Activated CD4-positive, CD25-positive, alpha-beta regulatory T cell treated with anti-CD3 and anti-CD28 coated beads, Interleukin-2, amount 50 U/mL, for 72 hours (primary cell): ENCODE measurements around the gene NPHP3.

ENCODE experiments used
- DNase-seq: peaks from one replicate; pipeline ENCODE4 v3.0.0; 2021

Gene NPHP3

DNA sequence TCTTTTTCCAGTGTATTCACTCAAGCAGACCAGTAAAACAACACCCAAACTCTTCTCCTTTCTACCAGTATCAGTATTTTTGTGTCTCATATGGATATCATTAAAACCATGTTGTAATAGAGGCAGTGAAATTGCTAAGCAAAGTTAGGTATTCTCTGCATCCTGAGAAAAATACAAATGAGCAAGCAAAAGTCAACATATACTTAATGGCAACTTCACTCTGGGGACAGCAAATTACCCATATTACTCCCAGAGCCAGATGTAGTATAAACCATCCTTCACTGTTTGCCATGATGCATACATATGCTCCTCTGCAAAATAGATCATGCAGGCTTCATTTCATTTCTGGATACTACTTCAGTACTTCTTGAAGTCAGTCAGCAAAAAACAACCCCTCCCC is 40.0 kb downstream of the NPHP3 start:
- no peak for DNase-seq

DNA sequence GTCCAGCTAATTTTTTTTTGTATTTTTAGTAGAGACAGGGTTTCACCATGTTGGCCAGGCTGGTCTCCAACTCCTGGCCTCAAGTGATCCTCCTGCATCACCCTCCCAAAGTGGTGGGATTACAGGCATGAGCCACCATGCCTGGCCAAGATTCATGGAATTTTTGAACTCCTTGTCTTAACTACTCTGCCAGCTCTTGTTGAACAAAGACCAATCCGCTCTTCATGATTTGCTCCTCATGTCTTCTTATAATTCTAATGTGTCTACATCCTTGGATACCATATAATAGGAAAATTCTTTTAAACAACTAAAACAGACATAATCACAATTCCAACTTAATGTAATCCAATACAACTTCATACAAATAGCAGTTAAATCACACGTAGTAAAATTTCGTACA is 40.8 kb downstream of the NPHP3 start:
- no peak for DNase-seq

DNA sequence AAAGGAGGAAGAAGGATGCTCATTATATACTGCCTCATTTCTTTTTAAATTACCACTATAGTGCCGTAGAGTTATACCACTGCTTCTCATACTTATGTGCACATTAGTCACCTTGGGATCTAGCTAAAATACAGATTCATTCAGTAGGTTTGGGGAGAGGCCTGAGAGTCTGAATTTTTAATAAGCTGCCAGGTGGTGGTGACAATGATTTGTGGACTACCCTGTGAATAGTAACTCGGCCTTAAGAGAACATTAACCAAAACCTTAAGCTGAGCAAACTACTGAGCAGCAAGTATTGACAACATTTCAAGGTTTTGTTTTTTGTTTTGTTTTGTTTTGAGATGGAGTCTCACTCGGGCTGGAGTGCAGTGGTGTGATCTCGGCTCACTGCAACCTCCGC is 42.3 kb downstream of the NPHP3 start:
- DNase-seq: no peak

DNA sequence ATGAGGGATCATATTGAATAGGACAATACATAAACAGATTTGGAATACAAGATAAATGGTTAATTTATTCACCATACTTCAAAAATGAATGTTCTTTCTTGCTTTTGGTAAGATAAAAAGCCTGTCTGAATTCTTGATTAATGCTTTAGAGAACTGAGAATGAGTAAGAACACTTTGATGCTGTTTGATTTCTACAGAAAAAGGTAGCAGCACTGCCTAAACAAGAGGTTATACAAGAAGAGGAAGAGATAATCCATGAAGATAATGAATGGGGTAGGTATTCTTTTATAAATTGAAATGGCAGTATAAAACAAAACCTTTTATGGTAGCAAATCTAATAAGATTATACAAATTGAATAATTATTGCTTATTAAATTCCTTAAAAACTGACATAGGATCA is 46.8 kb downstream of the NPHP3 start:
- no peak for DNase-seq

DNA sequence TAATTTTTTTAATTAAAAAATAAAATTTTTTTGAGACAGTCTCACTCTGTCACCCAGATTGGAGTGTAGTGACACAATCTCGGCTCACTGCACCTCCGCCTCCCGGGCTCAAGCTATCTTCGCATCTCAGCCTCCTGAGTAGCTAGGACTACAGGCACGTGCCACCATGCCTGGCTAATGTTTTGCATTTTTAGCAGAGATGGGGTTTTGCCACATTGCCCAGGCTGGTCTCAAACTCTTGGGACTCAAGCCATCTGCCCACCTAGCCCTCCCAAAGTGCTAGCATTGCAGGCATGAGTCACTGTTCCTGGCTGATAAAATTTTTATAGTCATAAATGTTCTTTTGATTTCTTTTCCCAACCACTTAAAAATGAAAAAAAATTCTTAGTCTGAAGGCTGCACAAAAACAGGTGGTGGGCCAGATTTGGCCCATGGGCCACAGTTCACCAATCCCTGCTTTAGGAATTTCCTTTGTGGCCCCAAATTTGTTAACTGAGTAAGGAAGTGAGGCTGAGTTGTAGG is 52.9 kb downstream of the NPHP3 start:
- no peak for DNase-seq

DNA sequence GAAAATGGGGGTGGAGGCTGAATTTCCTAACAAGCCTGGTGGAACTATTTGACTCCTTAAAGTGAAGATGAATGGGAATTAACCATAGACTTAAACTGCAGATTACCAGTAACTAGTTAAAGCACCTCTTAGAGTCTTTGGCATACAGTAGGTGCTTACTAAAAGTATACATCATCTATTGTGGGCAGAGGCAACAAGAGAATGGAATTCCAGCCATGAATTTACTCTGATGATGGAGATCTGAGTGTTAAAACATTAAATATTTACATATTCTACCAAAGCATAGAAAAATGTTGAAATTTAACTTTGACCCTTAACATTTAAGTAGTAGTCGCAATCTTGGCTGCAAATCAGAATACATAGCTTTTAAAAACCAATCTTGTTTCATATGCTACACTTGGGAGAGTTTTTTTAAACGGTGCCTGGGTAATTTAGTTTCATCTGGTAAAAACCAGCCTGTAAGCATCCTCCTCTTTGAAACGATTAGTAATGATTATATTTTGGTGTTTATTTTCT is 56.9 kb downstream of the NPHP3 start:
- no peak for DNase-seq

DNA sequence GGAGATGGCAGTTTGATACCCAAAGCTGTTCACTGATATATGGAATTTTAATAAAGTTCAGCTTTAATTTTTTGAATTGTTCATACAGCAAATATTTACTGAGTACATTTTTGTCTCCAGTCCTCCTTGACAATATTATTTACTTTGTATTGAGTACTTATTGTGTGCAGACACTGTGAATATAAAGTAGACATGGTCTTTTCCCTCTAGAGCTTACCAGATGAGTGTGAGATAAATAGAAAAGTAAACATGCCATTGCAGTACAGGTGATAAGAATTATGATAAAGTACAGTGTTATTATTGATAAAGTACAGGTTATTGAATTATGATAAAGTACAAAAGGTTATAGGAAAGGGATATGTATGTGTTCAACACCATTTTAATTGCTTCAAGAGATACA is 60.0 kb downstream of the NPHP3 start:
- no peak for DNase-seq

DNA sequence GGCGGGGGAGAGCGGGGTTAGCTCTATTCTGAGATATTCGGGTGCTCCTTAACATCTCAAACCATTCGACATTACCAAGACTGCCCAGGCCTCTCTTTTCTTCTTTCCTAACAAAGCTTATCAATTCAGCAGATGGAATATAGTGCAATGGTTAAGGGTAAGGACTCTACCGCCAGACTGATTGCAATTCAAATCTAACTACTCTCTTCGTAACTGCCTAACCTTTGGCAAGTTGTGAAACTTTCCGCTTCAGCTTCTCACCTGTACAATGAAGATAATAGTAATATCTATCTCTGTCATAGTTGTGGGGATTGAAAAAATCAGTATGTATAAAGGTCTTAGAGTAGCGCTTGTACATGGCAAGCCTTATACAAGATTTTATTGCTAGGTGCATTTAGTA is 61.1 kb downstream of the NPHP3 start:
- DNase-seq: no peak

DNA sequence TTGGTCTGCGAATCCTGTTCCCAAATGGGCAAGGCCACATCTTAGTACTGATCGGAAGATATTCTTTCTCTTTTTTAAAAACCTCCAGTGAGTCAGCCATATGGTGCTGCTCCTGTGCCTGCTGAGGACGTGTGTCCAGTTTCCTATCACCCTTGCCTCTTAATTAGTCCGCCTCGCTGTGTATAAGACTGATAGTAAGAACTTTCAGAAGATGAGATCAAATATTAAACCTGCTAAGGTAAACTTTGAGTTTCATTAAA is 61.5 kb downstream of the NPHP3 start:
- no peak for DNase-seq

DNA sequence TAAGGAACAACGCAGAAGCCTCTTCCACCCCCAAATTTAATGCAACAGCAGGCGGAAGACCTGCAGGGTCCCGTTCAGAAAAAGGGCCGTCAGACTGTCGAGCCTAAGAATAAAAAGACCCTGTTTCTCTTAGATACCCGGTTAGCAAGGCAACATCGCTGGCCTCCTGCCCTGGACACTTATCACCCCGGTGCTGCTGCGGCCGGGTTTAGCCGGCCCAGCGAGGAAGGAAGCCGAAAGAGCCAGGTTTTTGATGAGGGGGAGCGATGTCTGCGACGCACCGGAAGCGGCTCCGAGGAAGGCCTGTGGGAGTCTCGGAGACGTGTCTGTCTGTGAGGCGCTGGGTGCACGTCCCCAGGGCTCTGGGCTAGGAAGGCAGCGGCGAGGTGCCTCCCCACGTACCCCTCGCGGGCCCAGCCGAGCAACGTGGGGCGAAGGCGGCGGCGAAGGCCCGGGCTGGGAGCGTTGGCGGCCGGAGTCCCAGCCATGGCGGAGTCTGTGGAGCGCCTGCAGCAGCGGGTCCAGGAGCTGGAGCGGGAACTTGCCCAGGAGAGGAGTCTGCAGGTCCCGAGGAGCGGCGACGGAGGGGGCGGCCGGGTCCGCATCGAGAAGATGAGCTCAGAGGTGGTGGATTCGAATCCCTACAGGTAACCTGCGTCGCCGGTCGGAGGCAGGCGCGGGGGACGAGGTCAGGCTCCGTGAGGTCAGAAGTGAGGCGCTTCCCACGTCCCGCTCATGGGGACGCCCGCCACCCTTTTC is 62.0 kb downstream of the NPHP3 start, which contains the start of gene UBA5:
Gene UBA5, plus strand, starts transcription at position 278 of the 759 bp plus-strand sequence. Its CDS starts 209 bp downstream, at position 487.
- DNase-seq: peak; percentile 69

DNA sequence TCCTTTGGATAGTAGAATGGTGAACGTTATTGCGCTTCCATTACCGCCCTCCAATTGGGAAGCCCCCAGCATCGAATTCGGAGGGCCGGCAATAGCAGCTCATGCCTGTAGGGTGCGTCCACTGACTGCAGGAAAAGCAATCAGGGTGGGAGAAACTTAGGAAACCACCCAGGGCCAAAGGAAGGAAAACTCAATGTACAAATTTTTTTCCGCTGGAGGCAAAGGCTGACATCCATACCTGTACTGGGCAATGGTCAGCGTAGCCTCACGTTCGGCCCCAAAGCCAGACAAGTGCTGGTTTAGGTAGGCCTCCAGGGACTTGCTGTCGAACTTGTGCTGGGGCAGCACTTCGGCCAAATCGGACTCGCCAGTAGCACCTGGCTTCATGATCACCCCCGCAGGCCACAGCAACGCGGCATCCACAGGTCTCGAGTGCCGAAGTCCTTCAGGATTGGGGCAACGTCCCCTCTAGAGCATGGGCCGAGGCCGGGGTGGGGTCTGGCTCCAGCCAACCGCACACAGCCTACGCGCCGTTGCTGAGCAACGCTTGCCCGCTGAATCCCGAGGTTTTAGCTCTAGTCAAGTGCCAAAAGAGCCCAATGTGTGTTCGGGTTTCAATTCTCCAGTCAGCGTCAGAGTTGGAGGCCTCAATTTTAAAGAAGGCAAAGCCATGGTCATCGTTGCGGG is 62.7 kb downstream of the NPHP3 start, which contains the start of gene ACAD11:
Gene ACAD11, minus strand, starts transcription at position 445 of the 687 bp plus-strand sequence. Its CDS starts 58 bp downstream, at position 387.
- peak; percentile 49 for DNase-seq

DNA sequence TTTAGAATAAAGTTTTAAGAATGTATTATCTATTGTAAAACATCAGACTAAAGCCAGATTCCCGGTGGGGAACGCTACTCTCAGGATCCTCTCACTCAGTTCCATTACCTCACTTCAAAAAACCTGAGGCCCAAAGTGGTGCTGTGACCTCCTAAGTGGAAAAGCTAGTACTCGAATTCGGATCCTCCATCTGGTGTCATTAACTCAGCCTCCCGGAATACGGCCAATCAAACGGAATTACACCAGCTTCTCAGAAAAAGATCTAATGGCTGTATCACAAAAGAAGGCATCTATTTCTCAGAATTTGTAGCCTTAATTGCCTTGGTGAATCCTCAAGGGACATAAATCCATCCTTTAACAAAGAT is 63.2 kb downstream of the NPHP3 start:
- DNase-seq: no peak

DNA sequence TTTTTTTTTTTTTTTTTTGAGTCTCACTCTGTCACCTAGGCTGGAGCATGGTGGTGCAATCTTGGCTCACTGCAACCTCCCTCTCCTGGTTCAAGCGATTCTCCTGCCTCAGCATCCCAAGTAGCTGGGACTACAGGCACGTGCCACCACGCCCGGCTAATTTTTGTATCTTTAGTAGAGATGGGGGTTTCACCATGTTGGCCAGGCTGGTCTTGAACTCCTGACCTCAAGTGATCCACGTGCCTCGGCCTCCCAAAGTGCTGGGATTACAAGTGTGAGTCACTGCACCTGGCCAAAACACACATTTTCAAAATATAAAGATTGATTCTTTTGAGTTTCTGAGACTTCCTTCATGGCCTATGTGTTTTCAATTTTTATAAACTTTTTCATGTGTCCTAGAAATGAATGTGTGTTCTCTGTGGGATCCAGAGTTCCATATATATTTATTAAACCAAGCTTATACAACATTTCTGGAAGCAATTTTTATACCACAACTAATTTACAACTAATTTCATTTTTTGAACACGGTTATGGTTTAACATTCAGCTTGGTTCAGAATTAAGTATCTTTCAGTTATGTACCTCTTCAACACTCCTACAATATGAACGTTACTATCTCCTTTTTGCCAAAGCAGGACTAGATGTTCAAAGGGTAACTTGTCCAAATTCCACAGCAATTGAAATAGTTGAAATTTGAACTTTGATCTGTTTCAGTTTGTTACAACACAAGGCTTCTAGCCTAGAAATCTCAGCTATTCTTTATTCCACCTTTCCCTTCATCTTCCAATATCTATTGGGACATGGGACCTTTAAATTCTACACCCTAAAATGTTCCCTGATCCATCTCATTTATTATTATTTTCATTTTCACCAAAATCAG is 64.1 kb downstream of the NPHP3 start:
- no peak for DNase-seq

DNA sequence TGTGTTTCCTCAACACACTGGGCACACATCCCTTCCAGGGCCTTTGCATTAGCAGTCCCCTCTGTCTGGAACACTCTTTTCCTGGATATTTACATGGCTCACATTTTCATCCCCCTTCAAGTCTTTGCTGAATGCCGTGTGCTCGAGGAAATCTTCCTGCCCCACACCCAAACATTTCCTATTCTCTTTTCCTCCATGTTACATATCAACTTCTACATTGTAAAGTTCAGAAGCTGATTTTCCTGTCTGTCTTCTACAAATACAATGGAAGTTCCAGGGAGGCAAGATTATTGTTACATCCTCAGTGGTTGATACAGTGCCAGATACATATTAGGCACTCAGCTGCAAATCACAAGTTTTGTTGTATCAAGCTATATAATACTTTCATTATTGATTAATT is 66.7 kb downstream of the NPHP3 start:
- DNase-seq: no peak

DNA sequence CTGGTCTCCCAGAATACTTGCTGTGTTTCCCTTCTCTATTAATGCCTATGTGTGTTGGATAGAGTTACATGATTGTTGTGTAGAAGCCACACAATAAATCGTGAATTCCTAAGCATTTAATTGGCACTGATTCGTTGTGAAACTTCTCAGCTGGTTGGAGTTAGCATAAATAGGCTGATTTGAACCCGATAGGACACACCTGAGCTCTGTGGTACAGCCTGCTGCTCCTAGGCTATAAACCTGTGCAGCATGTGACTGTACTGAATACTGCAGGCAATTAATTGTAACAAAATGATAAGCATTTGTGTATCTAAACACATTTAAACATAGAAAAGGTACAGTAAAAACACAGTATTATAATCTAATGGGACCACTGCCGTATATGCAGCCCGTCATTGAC is 67.5 kb downstream of the NPHP3 start:
- no peak for DNase-seq

DNA sequence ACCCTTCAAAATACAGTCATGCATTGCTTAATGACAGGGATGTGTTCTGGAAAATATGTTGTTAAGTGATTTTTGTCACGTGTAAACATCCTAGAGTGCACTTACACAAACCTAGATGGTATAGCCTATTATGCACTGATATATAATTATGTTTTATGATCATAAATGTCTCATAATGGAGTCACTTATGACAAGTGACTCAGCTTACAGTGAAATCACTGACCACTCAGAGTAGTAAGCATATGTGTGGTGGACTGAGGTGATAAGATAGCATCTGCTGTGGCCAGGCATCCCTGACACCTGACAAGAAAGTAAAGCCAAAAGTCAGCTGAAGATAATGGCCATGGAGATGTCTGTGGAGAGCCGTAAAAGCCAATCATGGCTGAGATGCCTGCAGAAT is 68.0 kb downstream of the NPHP3 start:
- no peak for DNase-seq

DNA sequence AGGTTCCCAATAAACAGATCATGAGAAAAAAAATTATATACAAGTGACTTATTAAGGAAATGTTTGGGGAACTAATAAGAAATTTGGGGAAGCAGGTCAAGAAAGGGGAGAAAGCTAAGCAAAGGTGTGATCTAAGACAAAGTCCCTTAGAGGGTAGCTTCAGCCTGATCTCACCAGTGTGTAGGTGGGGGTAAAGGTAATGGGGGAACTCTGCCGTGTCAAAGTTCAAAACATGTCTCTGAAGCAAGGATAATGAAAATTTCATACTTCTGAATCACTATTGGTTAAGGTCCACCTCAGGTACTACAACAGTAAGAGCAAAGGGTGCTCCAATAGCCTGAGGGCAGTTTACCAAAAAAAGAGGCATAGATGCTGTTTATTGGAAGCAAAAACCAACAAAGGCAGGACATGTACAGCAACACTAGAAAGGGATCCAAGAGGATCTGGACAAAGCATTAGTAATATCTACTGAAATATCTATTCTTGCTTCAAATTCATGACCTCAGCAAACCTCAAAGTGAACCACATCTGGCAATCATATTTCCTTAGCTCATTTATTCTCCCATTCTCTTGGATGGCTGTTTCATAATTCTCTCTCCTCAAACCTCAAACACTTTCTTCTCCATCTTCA is 69.5 kb downstream of the NPHP3 start:
- DNase-seq: no peak

DNA sequence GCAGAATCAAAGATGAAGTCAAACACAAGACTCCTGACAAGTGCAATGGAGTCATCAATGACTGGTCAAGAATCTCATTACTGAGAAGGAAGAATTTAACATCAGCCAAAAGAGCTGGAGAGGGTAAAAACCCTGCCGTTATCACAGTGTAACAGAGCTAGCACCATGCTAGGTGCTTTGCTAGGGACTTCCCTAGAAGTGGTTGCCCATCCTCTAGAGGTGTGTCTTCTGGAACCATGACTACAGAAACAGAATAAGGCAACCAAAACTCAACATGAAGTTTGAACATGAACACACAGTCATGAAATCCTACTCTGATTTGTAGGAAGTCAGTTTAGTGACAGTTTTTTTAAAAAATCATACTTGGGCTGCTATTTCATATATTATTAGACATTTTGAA is 72.1 kb downstream of the NPHP3 start:
- no peak for DNase-seq

DNA sequence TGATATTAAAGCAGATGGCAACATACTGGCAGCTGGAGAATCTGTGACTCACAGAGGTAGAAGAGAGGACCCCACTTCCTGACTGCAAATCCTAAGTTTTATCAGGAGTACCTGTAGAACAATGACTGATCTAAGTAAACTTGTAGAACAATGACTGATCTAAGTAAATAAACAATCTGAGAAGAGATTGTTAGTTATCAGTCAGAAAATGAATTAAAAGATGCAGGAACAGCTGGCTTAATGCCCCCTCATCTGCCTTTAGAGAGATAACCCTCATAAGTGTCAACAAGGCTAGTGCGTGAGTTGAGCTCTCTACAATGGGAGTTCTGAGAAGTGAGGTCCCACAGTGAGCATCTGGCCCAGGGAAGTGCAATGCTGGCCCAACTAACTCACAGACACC is 77.2 kb downstream of the NPHP3 start:
- DNase-seq: no peak

DNA sequence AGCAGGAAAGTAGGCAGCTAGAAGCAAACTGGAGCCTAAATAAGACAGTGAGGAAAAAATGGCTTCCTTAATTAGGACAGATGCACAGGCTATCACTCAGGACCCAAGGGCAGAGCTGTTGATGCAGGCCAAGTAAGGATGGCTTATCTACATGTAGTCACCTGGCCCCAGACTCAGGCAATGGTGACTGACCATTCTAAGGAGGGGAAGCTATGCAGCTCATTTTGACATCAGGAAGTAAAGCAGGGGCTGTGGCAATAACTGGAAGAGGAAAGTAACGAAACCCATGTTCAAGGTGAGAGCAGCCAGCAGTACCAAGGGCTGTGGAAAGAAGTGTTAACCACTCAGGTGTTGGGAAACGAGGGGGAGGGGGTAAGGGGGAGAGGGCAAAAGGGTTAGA is 78.8 kb downstream of the NPHP3 start:
- no peak for DNase-seq

DNA sequence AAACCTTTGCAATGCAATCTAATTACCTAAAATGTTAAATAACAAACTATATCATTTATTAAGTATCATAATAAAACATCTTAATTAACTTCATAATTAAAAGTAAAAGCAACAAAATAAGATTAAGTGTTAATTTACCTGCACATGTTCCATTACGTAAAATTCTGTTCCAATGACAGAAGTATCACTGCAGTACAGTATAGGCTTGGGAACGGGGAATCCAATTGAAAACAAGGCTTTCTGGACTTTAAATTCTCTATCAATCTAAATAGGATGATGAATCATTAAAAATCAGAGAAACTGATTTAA is 79.7 kb downstream of the NPHP3 start:
- no peak for DNase-seq

DNA sequence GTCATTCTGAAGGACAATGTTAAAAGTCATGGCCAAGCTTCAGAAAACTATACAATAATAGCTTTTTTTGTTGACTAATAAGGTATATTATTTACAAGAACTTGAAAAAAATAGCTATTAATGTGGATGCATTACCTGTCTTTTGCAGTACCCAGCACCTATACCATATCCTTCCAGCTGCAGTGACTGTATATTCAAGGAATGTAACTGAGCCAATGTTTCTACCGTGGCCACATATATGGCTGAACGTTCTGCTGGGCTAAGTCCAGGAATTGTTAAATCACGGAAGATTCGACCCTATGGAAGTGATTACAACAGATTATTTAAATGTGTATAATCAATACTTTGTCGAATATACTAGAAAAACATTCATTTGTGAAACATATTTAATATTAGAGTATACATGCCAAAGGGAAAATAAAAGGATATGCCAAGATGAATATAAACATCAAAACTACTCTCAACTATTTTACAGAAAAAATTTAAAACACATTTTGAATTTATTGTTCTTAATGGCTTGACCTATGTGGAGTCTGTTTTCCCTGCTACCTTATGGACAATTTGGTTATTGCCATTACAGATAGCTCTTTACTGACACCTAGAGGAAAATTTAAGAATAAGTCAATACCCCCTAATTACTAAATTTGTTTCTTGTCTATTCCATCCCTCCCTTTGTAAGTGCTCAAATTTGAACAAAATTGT is 80.2 kb downstream of the NPHP3 start:
- DNase-seq: no peak
